BJ (cell line): ENCODE measurements around the gene TTC27. TPM values are rescaled to one million over a fixed set of nuclear protein-coding genes. Genes with fewer than 3 reads are reported as not detected.
"Not testable (repeated sequence)": the region's sequence is repeated elsewhere in the genome, so short reads cannot be mapped to it uniquely, and the experiment has no call there.

ENCODE experiments used
- CTCF ChIA-PET: fragments of 350-600 bp; formaldehyde crosslinking; extraction: SDS; loops from one replicate; lab custom pipeline; 2021; ENCODE audit warnings: antibody characterized with exemption, inconsistent platforms; lab: Yijun Ruan, JAX
- POLR2A ChIA-PET: fragments of 300-600 bp; sonication (Branson Sonifier 250); formaldehyde crosslinking; extraction: SDS; loops from one replicate; lab custom pipeline; 2021; ENCODE audit warnings: antibody characterized with exemption; lab: Charles Lee
- DNase-seq: peaks from one replicate; pipeline ENCODE4 v3.0.0-alpha.2; 2011; ENCODE audit warnings: low read depth
- H3K27me3 ChIP-seq: 2 replicates; pipeline ENCODE4 v1.6.0; 2011; ENCODE audit warnings: low read length; ENCODE audit not compliant: control insufficient read depth, insufficient read depth
- H3K36me3 ChIP-seq: 2 replicates; pipeline ENCODE4 v1.5.1; 2011; ENCODE audit warnings: low read length; ENCODE audit not compliant: control insufficient read depth, insufficient read depth
- H3K4me3 ChIP-seq: 2 replicates; pipeline ENCODE4 v1.5.1; 2011; ENCODE audit warnings: low read depth, mild to moderate bottlenecking, control low read depth, low read length
- polyA plus RNA-seq: library from polyadenylated mRNA; depleted of rRNA; stranded (reverse); fragments of >200 nt; gene quantifications from 2 replicates; pipeline ENCODE4 v1.2.3, GENCODE V29; 2011
- TF ChIP-seq, protein P1 (sequence below): IDR thresholded peaks from 2 replicates; pipeline ENCODE4 v1.5.1; 2011; ENCODE audit warnings: low read depth, mild to moderate bottlenecking, control low read depth, inconsistent platforms, low read length, moderate library complexity; ENCODE audit not compliant: insufficient read depth

The TTC27 gene
- polyA plus RNA-seq, 1 experiment, result 10.4 TPM

DNA sequence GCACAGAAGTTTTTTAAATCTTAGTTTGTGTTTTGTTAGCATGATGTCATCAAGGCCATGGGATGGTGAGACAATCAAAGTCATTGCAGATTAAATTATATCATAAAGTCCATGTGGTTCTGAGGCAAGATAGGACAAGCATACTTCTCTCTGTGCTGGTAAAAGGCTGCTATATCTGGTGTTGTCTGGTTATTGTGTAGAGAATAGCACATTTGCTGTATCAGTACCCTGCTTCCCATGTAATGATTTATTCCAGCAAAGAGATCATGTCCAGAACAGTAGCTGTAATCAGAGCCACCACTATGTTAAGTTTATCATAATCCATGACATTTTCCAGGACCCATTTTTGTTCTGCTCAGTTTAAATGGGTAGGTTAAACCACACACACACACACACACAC, 123.0 kb downstream of the TTC27 start:
- TF ChIP-seq, protein P1, sequence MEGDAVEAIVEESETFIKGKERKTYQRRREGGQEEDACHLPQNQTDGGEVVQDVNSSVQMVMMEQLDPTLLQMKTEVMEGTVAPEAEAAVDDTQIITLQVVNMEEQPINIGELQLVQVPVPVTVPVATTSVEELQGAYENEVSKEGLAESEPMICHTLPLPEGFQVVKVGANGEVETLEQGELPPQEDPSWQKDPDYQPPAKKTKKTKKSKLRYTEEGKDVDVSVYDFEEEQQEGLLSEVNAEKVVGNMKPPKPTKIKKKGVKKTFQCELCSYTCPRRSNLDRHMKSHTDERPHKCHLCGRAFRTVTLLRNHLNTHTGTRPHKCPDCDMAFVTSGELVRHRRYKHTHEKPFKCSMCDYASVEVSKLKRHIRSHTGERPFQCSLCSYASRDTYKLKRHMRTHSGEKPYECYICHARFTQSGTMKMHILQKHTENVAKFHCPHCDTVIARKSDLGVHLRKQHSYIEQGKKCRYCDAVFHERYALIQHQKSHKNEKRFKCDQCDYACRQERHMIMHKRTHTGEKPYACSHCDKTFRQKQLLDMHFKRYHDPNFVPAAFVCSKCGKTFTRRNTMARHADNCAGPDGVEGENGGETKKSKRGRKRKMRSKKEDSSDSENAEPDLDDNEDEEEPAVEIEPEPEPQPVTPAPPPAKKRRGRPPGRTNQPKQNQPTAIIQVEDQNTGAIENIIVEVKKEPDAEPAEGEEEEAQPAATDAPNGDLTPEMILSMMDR, result no peak
- no peak overlapping the region for H3K4me3 ChIP-seq
- ChIA-PET POLR2A (no interaction called here), CTCF (interaction anchor here (0.8 kb wide), 1 partner anchor 24 kb away, joined by 3 read pairs; no protein-coding TSS in a partner anchor)
- no peaks in the 10 kb centered on the region for H3K27me3 ChIP-seq
- no peaks in the 10 kb centered on the region for H3K36me3 ChIP-seq
- no peak for DNase-seq

DNA sequence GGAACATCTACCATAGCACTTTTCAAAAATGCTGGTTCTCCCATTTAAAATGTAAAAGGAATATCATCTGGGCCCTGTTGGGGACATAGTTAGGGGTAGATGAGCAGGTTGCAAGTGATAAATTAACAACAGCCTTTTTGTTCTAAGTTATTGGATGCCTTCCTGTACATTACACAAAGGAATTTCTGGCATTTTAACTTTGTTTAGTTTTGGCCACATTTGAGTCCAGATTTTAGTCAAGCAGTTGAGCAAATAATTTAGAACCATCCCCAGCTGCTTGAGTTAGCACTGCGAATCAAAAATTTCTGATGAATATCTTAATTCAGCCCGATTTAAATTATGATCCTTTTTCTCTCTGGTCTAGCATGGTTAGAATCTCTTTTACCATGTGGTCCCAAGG, 124.4 kb downstream of the TTC27 start:
- TF ChIP-seq, protein P1, result no peak
- H3K36me3 ChIP-seq, result no peaks in the 10 kb centered on the region
- DNase-seq, result no peak
- ChIA-PET CTCF (no interaction called here), POLR2A (no interaction called here)
- H3K27me3 ChIP-seq, result no peaks in the 10 kb centered on the region
- no peak overlapping the region for H3K4me3 ChIP-seq

DNA sequence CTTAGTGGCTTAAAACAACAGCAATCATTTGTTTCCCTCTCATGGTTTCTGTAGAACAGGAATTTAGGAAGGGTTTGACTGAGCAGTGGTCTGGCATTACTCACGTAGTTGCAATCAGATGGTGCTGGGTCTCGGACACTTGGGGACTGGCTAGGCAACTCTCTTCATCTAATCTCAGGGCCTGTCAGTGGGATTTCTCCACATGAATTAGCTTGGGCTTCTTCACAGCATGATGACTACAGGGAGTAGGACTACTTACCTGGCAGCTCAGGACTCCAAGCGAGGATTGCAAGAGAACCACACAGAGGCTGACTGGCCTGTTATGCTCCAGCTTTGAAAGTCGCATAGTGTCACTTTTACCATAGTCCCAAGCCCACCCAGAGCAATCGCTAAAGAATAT, 125.1 kb downstream of the TTC27 start:
- DNase-seq, result no peak
- Histone ChIP-seq H3K36me3 (no peaks in the 10 kb centered on the region), H3K27me3 (no peaks in the 10 kb centered on the region), H3K4me3 (no peak overlapping the region)
- TF ChIP-seq, protein P1, result no peak
- POLR2A ChIA-PET, result no interaction called here
- CTCF ChIA-PET, result no interaction called here

DNA sequence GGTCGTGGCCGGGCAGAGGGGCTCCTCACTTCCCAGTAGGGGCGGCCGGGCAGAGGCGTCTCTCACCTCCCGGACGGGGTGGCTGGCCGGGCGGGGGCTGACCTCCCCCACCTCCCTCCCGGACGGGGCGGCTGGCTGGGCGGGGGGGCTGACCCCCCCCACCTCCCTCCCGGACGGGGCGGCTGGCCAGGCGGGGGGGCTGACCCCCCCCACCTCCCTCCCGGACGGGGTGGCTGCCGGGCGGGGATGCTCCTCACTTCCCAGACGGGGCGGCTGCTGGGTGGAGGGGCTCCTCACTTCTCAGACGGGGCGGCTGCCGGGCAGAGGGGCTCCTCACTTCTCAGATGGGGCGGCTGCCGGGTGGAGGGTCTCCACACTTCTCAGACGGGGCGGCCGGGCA, 126.8 kb downstream of the TTC27 start:
- CTCF ChIA-PET, DNase-seq, H3K4me3 ChIP-seq, H3K27me3 ChIP-seq, H3K36me3 ChIP-seq, POLR2A ChIA-PET: not testable (repeated sequence)

DNA sequence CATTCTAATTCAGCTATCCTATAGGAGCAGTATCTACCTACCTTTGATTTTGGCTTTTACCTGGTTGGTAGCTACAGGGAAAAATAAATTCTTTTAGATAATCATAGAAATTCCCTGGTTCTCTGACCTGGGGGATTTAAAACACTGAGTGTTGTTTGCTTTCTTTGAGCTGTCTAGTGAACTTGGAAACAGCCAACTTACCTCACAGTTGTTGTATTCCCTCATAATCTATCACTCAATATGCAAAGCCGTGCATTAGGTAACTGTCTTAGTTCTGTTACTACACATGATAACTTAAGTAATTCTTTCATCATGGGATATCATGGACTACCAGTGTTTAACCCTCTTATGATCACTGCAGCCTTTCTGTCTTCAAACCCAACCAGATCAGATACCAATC, 127.8 kb downstream of the TTC27 start:
- POLR2A ChIA-PET, result no interaction called here
- no peak for DNase-seq
- H3K27me3 ChIP-seq, result no peaks in the 10 kb centered on the region
- TF ChIP-seq, protein P1, result no peak
- H3K4me3 ChIP-seq, result no peak overlapping the region
- CTCF ChIA-PET, result interaction anchor here (0.6 kb wide), 1 partner anchor 98 kb away, joined by 4 read pairs; no protein-coding TSS in a partner anchor
- H3K36me3 ChIP-seq, result no peaks in the 10 kb centered on the region

DNA sequence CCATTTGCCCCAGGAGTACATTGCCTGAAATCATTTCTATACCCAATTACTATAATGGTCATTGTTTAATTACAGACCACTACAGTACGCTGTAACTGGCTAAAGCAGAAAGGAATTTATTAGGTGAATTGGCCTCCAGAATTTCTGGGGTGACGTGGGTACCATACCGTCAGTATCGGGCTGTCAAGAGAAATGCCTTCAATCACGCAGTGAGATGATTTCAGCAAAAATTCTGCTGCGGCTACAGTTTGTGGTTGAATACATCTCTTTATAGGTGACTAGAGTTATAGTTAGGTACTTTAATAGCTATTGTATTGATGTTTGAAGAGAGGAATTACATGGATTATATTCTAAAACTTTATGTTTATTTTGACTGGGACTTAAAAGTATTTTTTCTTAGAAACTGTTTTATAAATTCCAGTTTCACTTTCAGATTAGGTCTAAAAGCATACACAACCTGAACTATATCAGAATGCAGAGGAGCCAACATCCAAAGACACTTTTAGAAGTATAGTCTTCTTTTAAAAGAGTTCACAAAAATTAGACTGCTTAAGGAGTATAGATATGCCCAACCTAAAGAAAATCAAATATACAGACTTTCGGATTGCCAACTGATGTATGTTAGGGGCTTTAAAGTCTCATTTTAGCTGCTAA, 128.4 kb downstream of the TTC27 start:
- ChIA-PET CTCF (no interaction called here), POLR2A (no interaction called here)
- no peak for DNase-seq
- Histone ChIP-seq H3K27me3 (no peaks in the 10 kb centered on the region), H3K4me3 (no peak overlapping the region), H3K36me3 (no peaks in the 10 kb centered on the region)
- TF ChIP-seq, protein P1, result no peak
